Hepatocyte (in vitro differentiated cells): ENCODE measurements around the gene DIS3L2. TPM values are rescaled to one million over a fixed set of nuclear protein-coding genes. Genes with fewer than 3 reads are reported as not detected.

ENCODE experiments used
- DNase-seq: peaks from one replicate; pipeline ENCODE4 v3.0.0-alpha.2; 2016; ENCODE audit warnings: low spot score
- H2AFZ ChIP-seq: fragments of 200-600 bp; sonication (generic); 2 replicates; pipeline ENCODE4 v1.6.0; 2016; ENCODE audit warnings: antibody characterized with exemption, mild to moderate bottlenecking
- H3K27ac ChIP-seq: fragments of 200-600 bp; sonication (generic); 2 replicates; pipeline ENCODE4 v1.5.1; 2016; ENCODE audit warnings: mild to moderate bottlenecking
- H3K27me3 ChIP-seq: fragments of 200-600 bp; sonication (generic); 2 replicates; pipeline ENCODE4 v1.6.1; 2016
- H3K36me3 ChIP-seq: fragments of 200-600 bp; sonication (generic); replicated peaks from 2 replicates; pipeline ENCODE4 v1.5.1; 2016; ENCODE audit warnings: low read depth; ENCODE audit not compliant: insufficient read depth
- H3K4me1 ChIP-seq: fragments of 200-600 bp; sonication (generic); 2 replicates; pipeline ENCODE4 v1.5.1; 2016; ENCODE audit warnings: mild to moderate bottlenecking, moderate library complexity; ENCODE audit not compliant: insufficient read depth
- H3K4me2 ChIP-seq: fragments of 200-600 bp; sonication (generic); 2 replicates; pipeline ENCODE4 v1.6.0; 2016
- H3K4me3 ChIP-seq: fragments of 200-600 bp; sonication (generic); 2 replicates; pipeline ENCODE4 v1.5.1; 2016; ENCODE audit warnings: mild to moderate bottlenecking
- H3K79me2 ChIP-seq: fragments of 200-600 bp; sonication (generic); 2 replicates; pipeline ENCODE4 v1.6.0; 2017; ENCODE audit warnings: mild to moderate bottlenecking
- H3K9me2 ChIP-seq: fragments of 200-600 bp; sonication (generic); replicated peaks from 2 replicates; pipeline ENCODE4 v1.6.0; 2017; ENCODE audit warnings: mild to moderate bottlenecking; ENCODE audit not compliant: insufficient read depth
- H3K9me3 ChIP-seq: fragments of 200-600 bp; sonication (generic); 2 replicates; pipeline ENCODE4 v1.5.1; 2016; ENCODE audit warnings: low read depth, mild to moderate bottlenecking
- H4K20me1 ChIP-seq: fragments of 200-600 bp; sonication (generic); 2 replicates; pipeline ENCODE4 v1.6.0; 2016; ENCODE audit warnings: mild to moderate bottlenecking; ENCODE audit not compliant: insufficient read depth, poor library complexity, severe bottlenecking
- CTCF ChIP-seq: fragments of 200-600 bp; sonication (generic); IDR thresholded peaks from 2 replicates; pipeline ENCODE4 v1.5.1; 2016; ENCODE audit warnings: antibody characterized with exemption, mild to moderate bottlenecking; ENCODE audit not compliant: poor library complexity
- EZH2 ChIP-seq: fragments of 200-600 bp; sonication (generic); IDR thresholded peaks from 2 replicates; pipeline ENCODE4 v1.6.1; 2016; ENCODE audit warnings: antibody characterized with exemption, mild to moderate bottlenecking, borderline replicate concordance
- EZH2phosphoT487 ChIP-seq: fragments of 200-600 bp; sonication (generic); IDR thresholded peaks from one replicate; pipeline ENCODE4 v1.6.1; 2018; ENCODE audit warnings: antibody characterized with exemption, mild to moderate bottlenecking, low read depth, moderate library complexity; ENCODE audit not compliant: unreplicated experiment, severe bottlenecking
- WGBS: methylation state at CpG from one replicate; pipeline ENCODE4 v1.1.6; 2016; ENCODE audit warnings: low lambda C conversion rate; ENCODE audit errors: missing lambda C conversion rate; 5-methylcytosine and 5-hydroxymethylcytosine counted together
- polyA plus RNA-seq: library from polyadenylated mRNA; unstranded; fragments of >200 nt; fragmentation: Nextera tagmentation; extraction: Ambion mirVana; gene quantifications from 2 replicates; pipeline ENCODE4 v1.2.1, GENCODE V29; 2016
- total RNA-seq: library from RNA; depleted of rRNA; stranded (reverse); fragments of >200 nt; gene quantifications from 2 replicates; pipeline ENCODE4 v1.2.3, GENCODE V29; 2014

DIS3L2 gene
- total and polyA plus RNA-seq, 2 experiments from 2014 or later: 19.5 to 20.0 TPM

- Histone ChIP-seq H4K20me1 (no peaks in the 10 kb centered on the region), H3K27me3 (no peaks in the 10 kb centered on the region), H3K9me2 (no peaks in the 10 kb centered on the region), H3K36me3 (no peaks in the 10 kb centered on the region), H3K27ac (no peak overlapping the region), H3K4me2 (no peak overlapping the region), H3K9me3 (no peaks in the 10 kb centered on the region), H2AFZ (no peak overlapping the region), H3K79me2 (no peaks in the 10 kb centered on the region), H3K4me3 (no peak overlapping the region), H3K4me1 (no peaks in the 10 kb centered on the region)
- no peak for TF ChIP-seq EZH2phosphoT487
- TF ChIP-seq EZH2: no peak
- TF ChIP-seq CTCF: no peak
- WGBS: 47% methylated on average over 2 of the region's 2 CpGs
- no peak for DNase-seq
These were observed 263.9 kb downstream of the DIS3L2 start for GRCh38 chr2:232225429-232225828.

GRCh38 chr2:232225895-232226294 is 264.4 kb downstream of the DIS3L2 start:
- Histone ChIP-seq H4K20me1 (no peaks in the 10 kb centered on the region), H3K9me3 (no peaks in the 10 kb centered on the region), H3K4me3 (no peak overlapping the region), H2AFZ (no peak overlapping the region), H3K4me1 (no peaks in the 10 kb centered on the region), H3K36me3 (no peaks in the 10 kb centered on the region), H3K27ac (no peak overlapping the region), H3K4me2 (no peak overlapping the region), H3K79me2 (no peaks in the 10 kb centered on the region), H3K9me2 (no peaks in the 10 kb centered on the region), H3K27me3 (no peaks in the 10 kb centered on the region)
- WGBS: 89% methylated on average over 1 of the region's 1 CpG
- no peak for TF ChIP-seq CTCF
- no peak for TF ChIP-seq EZH2phosphoT487
- no peak for TF ChIP-seq EZH2
- DNase-seq: no peak

DNA sequence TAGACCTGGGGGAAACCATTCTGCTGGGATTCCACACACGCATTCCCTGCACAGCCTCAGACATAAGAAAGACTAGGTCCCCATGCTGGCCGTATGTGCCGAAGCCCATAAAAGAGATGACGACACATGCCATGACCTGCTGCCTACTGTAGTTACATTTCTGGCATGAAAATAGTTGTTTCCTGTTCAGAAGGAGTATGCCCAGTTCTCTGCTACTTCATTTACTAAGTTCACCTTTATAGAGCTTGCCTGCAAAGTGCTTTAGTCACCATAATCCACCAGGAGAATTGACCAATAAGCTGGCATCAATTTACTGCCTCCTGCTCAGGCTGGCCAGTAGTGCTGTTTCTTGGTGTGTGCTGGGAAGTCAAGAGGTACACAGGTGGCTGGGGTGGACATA is 266.8 kb downstream of the DIS3L2 start:
- H3K4me1 ChIP-seq: no peaks in the 10 kb centered on the region
- H3K36me3 ChIP-seq: no peaks in the 10 kb centered on the region
- H4K20me1 ChIP-seq: no peaks in the 10 kb centered on the region
- H3K27me3 ChIP-seq: no peaks in the 10 kb centered on the region
- H2AFZ ChIP-seq: no peak overlapping the region
- H3K4me3 ChIP-seq: no peak overlapping the region
- 93% methylated on average over 4 of the region's 4 CpGs for WGBS
- no peak overlapping the region for H3K4me2 ChIP-seq
- no peaks in the 10 kb centered on the region for H3K79me2 ChIP-seq
- no peaks in the 10 kb centered on the region for H3K9me2 ChIP-seq
- no peak overlapping the region for H3K27ac ChIP-seq
- no peak for DNase-seq
- TF ChIP-seq CTCF: no peak
- TF ChIP-seq EZH2phosphoT487: no peak
- TF ChIP-seq EZH2: no peak
- H3K9me3 ChIP-seq: no peaks in the 10 kb centered on the region
